ENCODE results near the gene JAKMIP1.
"Not testable (repeated sequence)": the region's sequence is repeated elsewhere in the genome, so short reads cannot be mapped to it uniquely, and the experiment has no call there.

Gene JAKMIP1

DNA sequence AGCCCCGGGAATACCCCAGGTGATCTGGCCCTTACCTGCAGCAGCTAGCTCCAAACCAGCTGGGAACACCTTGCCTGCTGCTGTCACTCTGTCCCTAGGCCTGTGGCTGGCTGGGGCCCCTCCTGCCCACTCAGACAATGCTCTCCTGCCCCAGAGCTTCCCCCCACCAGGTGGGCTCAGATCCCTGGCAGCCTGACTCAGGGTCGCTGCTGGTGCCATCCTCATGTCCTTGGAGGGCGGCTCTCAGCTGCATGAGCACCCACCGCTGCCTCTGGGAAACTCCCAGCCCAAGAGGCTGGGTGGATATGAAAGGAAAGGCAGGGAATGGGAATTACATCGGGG, 197.9 kb downstream of the JAKMIP1 start:
- no peak for FAIRE-seq

DNA sequence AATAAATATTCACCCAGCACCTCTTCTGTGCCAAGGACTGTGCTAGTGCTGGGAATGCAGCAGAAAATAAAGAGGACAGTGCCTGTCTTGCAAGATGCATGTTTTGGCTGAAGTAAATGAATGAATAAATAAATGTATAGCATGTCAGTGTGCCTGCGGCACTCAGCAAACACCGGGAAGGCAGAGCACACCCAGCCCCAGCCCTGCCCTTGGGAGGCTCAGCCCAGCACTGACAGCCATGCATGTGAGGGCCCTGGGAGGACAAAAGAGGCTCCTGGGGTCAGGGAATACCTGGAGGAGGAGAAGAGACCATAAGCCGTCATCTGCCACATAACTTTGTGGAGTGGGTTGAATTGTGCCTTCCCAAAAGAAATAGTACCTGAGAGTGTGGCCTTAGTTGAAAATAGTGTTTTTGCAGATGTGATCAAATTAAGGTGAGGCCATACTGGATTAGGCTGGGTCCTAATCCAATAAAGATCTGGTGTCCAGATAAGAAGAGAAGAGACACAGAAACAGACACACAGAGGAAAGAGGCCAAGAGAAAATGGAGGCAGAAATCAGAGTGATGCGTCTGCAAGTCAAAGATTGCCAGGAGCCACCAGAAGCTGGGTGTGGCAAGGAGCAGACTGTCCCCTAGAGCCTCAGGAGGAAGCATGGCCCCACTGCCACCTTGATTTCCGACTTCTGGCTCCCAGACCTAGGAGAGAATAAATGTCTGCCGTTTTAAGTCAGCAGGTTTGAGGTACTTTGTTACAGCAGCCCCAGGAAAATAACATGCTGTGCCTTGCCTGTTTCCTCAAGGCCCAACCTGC, 198.5 kb downstream of the JAKMIP1 start:
- FAIRE-seq = no peak

DNA sequence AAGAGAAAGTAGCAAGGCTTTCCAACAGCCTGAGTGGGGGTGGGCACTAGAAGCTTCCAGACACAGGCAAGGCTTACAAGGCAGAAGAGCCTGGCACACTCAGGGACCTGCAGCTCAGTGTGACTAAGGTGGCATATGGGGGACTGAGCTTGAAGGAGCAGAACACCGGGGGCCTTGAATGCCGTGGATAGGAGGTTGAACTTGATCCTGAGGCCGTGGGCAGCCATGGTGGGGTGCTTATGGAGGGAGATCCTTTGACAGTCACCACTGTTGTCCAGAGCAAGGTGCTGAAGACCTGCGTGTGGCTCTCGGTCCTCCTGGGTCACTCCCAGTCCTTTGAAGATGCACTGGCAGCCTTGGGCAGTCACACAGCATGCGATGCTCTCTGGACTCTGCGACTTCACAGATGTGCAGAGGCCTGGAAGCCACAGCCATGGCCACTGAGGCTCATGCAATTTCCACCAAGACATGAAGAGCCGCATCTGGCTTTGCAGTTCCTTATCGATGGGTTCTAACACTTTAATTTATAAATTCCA, 200.5 kb downstream of the JAKMIP1 start:
- no peak for FAIRE-seq

DNA sequence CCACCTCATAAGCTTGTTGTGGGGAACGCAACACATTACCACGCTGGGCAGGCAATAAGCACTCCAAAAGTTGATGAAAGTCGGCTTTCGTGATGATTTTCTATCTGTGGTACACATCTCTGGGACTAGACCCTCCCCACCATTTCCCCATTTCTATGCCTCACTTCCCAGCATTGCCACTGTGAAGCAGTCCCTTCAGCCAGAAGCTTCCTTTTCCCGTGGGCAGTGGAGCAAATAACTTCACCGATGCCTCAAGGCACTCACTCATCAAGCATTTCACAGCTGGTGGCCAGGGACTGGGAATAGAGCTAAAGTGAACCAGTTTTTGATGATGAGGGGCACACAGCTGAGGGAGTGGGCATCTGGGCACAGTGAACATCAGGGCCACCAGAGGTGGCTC, 201.0 kb downstream of the JAKMIP1 start:
- no peak for FAIRE-seq

DNA sequence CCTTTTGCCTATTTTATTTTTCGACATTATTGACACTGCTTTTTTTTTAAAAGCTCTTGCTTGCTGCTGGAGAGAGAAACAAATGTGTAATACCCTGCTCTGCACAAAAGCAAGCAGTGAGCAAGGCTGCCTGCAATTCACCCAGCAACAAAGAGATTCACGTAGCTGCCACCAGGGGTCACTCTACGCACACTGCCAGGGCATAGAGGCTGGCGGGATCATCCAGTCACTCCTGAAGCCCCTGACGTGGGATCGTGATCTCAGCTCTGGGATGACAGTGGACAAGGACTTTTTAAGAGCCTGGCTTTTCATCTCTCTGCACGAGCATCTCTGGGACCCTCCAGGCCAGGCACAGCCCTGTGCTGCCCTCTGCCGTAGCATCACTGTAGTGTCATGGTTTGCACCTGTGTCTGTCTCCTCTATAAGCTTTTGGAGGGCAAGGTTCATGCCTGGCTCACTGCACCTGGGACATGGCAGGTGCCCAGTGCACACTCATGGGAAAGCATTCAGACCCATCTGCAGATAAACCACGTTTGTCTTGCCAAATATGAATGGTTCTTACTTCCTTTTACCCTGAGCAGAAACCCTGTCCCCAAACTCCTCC, 201.9 kb downstream of the JAKMIP1 start:
- FAIRE-seq = no peak

DNA sequence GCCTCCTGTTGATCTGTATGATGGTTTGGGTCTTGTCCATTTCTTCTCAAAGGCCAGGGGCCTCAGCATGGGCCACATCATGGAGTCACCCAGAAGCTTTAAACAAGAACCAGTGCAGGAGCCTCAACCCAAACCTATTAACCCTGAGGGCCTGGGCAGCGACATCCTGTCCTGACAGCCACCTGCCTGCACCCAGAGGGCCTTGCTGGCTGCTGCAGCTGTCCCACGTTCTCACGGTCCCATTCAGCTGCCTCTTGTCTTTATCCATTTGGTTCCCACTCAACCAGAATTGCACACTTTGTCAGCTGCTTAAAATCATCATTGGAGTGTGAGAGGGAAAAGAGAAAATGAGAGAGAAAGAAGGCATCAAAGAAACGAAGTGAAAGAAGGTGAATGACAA, 203.7 kb downstream of the JAKMIP1 start:
- no peak for FAIRE-seq

DNA sequence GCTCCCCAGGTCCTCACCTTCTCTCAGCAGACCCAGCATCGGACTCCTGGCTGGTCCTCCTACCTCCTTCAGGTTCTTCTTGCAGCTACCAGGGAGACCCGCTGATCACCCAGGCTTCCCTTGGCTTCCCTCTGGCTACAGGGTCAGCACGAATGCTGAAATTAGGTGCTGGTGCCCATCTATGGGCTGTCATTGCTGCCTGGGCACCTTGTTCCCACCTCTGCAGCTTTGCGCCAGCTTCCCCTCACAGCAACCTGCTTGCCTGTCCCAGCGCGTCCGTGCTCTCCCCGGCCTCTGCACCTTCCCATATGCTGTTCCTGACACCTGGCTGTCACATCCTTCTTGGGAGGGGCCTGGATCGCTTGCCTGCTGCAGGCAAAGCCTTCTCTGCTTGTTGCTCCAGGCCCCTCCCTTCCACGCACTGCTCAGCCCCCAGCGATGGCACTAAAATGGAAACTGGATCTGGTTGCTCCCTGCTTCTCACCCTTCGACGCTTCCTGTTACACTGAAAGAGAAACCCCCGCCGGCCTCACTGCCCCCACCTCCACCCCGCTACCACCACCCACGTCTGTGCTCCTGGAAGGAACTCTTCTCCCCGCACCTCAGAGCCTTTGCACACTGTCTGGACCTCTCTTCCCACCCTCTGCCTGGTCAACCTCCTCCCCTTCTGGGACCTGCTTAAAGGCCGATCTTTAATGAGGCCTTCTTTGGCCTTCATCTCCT, 204.3 kb downstream of the JAKMIP1 start:
- no peak for FAIRE-seq

DNA sequence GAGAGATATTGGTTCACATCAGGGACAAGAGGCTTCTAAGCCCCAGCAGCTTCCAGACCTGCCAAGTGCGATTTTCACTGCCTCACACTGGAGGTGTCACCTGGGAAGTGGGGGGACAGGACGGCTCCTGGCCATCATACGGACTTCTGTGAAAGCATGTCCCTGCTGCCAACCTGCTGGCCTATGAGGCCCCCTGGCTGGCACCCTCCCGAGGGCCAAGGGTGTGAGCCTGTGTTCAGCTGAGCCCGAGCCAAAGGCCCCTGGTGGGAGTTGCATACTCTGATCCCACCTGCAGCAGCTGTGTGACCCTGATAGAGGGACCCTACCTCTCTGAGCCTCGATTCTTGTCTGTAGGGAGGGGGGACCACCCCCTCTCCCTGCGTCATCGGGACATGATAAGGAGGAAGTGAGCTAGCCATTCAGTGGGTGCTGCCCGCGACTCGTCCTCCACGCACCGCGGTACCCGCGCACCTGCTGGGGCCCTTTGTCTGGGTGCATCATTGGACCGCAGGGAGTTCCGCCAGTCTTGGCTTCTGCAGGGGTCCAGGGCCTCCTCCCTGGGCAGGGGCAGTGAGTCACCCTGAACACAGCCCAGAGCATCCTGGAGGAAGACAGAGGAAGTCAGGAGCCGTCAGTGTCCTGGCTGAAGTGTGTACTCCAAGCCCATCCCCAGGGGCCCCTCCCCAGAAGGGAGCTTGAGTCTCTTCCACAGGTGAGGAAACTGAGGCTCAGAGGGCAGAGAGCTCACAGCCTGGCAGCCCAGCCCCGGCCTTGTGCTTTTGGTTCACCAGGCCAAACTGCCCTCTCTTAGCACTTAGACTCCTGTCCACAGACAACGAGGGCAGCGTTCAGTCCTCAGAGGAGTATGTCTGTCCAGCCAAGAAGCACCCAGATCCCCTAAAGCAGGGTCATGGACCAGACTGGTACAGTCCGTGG, 206.2 kb downstream of the JAKMIP1 start:
- no peak for FAIRE-seq

DNA sequence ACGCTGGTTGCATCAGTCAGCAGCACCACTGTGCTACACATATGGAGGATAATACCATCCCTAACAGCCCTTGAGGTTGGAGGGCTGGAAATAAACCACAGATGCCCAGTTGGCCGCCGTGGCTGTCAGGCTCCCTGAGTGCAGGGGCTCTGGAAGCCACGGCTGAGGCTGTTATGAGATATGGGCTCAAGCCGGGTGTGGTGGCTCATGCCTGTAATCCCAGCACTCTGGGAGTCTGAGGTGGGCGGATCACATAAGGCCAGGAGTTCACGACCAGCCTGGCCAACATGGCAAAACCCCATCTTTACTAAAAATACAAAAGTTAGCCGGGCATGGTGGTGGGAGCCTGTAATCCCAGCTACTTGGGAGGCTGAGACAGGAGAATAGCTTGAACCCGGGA, 207.0 kb downstream of the JAKMIP1 start:
- not testable (repeated sequence) for FAIRE-seq

DNA sequence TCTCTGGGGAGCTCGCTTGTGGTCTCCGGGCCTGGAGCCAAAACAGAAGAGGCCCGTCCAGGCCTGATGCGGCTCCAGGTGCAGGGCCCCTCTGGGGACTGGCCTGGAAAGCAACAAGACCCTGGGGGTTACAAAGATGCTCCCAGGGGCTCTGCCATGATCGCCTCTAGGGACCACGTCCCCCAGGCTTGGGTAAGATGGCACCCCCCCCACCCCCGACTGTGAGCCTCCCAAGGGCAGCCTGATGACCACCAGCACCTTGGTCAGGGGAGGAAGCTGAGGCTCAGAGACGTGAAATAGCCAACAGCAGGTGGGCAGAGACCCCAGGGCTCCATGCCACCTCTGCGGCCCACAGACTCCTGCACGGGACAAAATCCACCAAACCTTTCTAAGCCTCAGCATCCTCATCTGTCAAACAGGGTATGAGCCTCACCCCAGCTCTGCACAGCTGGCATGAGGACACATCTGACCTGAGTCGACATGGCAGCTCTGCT, 207.5 kb downstream of the JAKMIP1 start:
- no peak for FAIRE-seq

DNA sequence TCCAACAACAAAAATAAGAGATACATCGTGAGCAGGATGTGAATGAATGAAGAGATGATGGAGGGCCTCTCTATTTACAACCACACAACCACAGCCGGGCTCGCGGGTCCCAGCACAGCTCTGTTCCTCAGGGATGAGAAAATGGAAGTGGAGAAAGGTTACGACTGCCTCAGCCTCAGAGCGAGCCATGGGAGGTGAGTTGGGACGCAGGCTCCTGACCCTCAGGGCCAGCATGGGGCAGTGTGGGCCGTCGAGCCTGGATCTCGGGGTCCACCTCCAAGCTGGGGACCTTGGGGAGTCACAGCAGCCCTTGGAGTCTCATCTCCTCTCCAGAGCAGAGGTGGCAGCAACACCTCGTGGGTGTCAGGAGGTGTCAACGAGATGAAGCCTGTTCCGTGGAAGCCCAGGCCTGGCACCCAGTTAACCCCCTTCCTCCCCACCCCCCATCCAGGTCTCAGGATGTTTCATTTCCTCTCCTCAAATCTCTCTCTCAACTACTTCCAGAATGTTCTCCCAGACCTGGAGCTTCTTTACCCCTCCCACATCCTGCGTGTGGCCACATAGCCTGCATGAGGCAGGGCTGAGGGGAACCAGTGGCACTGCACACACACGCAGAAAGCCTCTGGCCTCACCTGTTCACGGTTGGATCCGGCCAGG, 208.1 kb downstream of the JAKMIP1 start:
- no peak for FAIRE-seq

DNA sequence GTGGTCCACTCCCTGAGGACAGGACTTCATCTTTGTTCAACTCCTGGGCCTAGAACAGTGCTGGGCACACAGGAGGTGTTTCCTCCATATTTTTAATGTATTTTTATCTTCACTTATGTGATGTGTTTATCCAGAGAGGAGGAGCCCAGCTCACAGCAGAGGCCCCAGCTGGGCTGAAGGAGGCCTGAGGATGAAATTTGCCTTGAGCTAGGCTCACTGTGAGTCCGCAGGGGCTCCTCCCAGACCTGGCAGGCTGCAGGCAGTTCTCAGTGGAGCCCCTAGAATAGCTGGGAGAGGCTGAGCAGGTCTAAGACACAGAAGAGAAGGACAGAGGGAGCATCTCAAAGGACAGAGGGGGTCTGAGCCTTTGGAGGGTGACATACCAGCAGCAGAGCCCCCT, 208.9 kb downstream of the JAKMIP1 start:
- no peak for FAIRE-seq

DNA sequence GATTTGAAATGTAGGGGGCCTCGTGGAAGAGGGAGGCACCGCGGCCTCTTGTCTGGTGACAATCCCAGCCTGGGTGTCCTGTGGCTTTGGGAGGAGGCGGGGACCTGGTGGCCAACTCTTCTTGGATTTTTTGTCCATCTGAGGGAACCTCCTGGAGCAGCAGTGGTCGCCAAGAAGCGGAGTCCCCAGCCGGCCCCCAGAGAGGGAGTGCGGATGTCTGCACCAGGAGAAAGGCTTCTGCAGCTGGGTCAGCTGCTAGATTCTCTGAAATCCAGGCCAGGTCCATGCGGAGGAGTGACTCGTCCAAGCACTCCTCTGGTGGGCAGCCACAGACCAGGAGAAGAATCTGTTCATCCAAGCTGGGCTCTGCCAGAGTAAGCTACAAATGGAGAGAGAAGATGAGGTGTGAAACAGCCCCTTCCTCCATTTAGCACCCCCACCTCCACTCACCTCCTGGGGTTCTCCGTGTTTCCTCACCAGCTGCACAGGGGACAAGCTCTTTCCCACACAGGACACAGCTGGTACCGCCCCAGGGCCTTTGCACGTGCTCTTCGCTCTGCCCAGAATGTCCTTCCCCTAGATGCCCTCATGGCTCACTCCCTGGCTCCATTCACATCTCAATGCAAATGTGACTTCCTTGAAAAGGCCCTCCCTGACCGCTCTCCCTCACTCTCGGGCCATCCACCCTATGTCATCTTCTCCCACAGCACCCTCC, 209.7 kb downstream of the JAKMIP1 start:
- no peak for FAIRE-seq

DNA sequence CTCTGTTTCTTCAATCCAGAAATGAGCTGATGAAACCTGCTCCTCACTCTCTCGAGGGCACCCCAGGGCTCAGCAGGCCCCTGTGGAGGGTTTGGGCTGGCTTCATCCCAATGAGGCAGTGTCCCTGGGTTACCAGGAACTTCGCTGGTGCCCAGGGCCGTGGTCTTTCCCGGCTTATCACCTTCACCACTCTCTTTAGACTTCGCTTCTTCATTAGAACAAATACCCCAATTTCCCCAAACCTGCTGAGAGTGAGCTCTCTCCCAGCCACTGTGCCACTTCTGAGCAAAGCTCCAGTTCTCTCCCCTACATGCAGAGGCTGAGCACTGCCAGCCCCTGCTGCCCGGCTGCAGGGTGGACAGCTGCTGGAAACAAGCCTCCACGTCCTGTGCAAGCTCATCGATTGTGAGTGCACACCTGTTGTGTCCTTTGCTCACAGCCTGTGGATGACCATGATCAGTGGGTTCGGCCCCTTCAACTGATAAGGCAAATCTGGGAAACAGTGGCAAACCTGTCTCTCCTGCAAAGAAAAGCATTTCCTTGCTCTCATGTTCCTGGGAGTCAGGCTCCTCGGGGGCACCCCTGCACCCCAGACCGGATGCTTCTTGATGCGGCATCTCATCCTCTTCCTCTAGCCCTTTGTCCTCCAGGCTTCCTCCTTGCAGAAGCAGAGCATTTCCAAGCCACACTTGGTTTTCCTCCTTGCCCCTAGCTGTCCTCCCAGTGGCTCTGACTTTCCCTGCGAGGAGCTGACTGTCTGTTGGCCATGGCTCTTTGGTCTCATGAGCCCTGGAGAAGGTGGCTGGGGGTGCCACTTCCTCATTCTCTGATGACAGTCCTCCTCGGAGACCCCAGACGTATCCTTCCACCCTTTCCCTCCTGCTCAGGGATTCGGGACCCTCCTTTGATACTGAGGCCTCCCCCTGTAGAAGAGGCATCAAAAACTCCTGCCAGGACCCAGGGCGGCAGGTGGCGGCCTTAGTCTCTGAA, 210.8 kb downstream of the JAKMIP1 start:
- FAIRE-seq = no peak

DNA sequence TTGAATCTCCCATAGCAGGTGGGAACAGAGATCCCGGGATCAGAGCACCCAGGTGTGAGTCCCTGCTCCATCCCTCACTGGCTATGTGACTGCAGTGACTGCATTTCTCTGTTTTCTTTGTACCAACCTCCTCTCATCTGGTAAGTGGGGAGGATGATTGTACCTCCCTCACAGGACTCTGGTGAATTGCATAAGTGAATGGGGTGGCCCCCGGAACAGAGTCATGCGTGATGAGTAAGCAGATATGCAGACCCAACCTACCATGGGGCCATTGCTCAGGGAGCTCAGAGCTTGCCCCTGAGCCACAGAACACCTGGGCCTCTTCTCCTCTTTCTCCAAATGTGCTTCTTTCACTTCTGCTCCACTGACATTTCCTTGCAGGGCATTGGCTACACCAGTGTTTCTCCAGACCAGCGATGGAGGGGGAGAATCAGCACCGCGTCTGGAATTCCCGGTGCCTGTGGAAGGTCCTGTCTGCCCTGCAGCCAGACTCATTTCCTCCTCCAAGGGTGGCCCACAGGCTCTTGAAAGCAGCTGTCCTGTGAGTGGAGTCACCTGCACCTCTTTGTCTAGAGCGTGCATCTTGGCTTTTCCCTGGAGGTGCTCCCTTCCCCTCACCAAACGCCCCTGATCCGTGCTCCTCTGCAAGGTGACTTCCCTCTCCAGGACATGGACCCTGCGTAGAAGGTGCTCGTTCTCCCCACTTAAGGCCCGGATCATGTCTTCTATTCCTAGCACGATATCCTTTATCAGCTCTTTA, 212.1 kb downstream of the JAKMIP1 start:
- no peak for FAIRE-seq

DNA sequence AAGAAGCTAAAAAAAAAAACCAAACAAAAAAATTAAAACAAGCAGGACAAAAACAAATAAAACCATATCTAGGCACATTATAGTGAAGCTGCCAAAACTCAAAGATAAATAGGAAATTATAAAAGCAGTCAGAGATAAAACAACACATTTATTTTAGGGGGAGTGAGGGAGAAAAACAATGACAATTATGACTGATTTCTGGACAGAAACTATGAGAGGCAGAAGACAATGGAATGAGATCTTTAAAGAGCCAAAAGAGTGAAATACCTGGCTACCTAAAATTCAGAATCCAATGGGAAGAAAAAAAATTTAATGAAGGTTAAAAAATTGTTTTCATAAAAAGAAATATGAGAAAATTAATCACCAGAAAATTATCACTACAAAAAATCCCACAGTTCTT, 215.5 kb downstream of the JAKMIP1 start:
- FAIRE-seq = no peak

DNA sequence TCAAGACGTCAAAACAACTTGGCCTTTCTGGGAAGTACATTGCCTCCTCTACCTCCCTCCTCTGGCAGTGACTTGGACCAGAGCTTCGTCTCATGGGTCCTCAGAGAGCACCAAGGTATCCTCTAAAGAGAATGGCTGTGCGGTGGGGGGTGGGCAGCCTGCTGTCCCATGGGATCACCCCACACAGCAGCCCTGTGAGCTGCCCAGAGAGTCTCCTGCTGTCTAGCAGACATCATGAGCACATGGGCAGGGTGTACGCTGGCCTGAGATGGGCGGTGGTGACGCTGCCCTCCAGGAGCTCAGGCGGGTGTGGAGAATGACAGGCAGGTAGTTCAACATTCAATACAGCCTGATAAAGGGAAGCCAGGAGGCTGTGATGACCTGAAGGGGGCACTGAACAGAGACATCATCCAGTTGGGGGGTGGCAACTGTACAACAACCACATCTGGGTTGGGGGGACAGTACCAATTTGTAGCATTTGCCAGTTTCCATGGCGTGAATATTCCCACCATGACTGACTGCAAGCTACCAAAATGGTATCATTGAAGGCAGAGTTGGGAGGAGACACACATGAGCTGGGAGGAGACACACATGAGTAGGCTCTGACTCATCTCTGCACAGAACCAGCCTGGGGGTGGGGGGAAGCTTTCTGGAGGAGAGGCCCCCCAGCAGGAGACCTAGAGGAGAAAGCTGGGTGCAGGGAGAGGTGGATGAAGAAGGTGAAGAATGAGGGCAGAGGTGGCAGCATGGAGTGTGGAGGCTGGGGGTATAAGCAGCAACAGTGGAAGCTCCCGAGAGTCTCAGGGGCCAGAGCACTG, 218.0 kb downstream of the JAKMIP1 start:
- no peak for FAIRE-seq

DNA sequence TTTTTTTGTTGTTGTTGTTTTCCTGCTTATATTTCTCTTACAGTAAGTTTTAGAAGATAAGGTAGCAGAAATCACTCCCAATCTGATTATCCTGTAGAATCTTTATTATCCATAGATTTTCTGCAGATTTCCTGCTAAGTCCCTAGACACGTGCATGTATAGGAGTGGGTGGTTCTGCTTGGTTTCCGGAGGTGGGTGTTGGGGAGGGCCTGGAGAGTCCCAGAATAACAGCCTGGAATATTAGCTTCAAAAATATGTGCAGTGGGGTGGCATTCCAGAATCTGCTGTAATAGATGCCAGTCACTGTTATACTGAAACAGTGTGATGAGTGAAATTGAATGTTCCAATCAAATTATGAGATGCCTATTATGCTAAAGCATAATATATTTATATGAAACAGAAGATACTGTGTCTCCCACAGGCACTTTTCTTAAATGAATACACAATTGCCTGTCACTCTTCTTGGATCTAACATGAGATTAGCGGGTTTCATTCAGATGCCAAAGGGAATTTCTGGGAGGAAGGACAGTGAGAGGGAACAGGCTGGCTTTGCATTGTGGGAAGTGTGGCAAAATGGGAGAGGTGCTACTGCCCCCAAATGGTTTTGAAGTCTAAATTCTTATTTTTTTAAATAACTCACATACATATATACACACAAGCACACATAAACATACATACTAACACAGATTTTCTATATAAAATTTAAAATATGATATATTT, 219.8 kb downstream of the JAKMIP1 start:
- no peak for FAIRE-seq

All from islet of Langerhans (tissue), 1 donor.